Fibroblast of villous mesenchyme (primary cell): Measurements from ENCODE around the gene ZC3H11A. TPM values are rescaled to one million over a fixed set of nuclear protein-coding genes. Genes with fewer than 3 reads are reported as not detected.
"Not testable (repeated sequence)": the region's sequence is repeated elsewhere in the genome, so short reads cannot be mapped to it uniquely, and the experiment has no call there.

Experiments
- DNase-seq: peaks from one replicate; pipeline ENCODE4 v3.0.0-alpha.2; 2010; ENCODE audit warnings: low read depth
- H3K4me3 ChIP-seq: 2 replicates; pipeline ENCODE4 v1.5.1; 2011; ENCODE audit warnings: low read depth, mild to moderate bottlenecking, low read length
- CTCF ChIP-seq: IDR thresholded peaks from 2 replicates; pipeline ENCODE4 v1.5.1; 2012; ENCODE audit warnings: low read depth, mild to moderate bottlenecking, low read length; ENCODE audit not compliant: insufficient read depth
- total RNA-seq: library from RNA; depleted of rRNA; stranded (reverse); fragments of >200 nt; gene quantifications from 2 replicates; pipeline ENCODE4 v1.2.3, GENCODE V29; 2012

Gene ZC3H11A
- total RNA-seq, 1 donor, result 128 TPM

DNA sequence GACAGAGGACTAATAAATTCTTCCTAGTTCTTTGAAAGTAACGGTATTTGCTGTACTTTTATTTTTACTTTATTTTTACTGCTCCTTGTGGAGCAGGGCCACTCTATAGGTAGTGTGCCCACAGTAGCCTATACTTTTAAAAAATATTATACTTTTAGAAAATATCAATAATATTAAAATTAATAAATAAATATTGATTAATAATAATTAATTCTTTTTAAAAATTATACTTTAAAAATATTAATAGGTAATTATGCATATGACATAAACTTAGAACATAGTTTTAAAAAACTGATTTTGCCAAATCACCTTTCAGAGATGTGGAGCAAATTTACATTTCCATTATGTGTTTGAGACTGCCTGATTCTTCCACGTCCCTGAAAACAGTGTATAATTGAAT, 30.8 kb downstream of the ZC3H11A start:
- no peak overlapping the region for H3K4me3 ChIP-seq
- DNase-seq, result no peak
- no peak for TF ChIP-seq CTCF

GRCh38 chr1:203828002-203828401, 32.6 kb downstream of the ZC3H11A start:
- no peak for DNase-seq
- no peak for TF ChIP-seq CTCF
- H3K4me3 ChIP-seq, result no peak overlapping the region

DNA sequence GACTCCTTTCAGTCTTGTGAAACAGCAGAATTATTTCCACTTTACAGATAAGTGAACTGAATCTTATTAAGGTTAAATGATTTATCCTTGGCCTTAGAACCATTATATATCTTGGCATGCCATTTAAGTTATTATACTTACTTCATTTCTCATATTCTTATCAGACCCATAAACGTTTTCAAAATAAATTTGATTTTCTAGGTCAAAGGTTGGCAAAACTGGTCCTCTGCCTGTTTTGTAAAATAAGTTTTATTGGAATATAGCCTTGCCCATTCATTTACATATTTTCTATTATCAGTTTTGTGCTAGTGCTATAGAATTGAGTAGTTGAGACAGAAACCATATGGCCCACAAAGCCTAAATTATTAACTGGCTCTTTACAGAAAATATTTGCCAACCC, 33.1 kb downstream of the ZC3H11A start:
- no peak for DNase-seq
- no peak for TF ChIP-seq CTCF

DNA sequence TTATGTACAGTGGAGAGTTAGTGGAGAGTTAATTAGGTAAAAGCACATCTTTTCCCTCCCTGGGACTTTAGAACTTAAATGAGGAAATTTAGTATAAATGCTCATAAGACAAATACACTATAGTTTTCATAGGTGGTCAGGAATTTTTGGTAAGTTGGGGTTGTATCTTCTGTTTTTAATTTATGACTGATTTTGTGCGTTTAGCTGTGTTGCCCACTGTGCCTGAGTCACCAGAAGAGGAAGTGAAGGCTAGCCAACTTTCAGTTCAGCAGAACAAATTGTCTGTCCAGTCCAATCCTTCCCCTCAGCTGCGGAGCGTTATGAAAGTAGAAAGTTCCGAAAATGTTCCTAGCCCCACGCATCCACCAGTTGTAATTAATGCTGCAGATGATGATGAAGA, 33.8 kb downstream of the ZC3H11A start:
- not testable (repeated sequence) for H3K4me3 ChIP-seq, DNase-seq

More for the DNA sequence above, 33.1 kb downstream of the ZC3H11A start:
- H3K4me3 ChIP-seq, result no peak overlapping the region

GRCh38 chr1:203835476-203835875, 40.1 kb downstream of the ZC3H11A start:
- H3K4me3 ChIP-seq, result no peak overlapping the region
- no peak for DNase-seq
- TF ChIP-seq CTCF, result peak; percentile 10

- DNase-seq, result peak; percentile 77
These were observed 43.7 kb downstream of the ZC3H11A start for GRCh38 chr1:203839081-203839480.

DNA sequence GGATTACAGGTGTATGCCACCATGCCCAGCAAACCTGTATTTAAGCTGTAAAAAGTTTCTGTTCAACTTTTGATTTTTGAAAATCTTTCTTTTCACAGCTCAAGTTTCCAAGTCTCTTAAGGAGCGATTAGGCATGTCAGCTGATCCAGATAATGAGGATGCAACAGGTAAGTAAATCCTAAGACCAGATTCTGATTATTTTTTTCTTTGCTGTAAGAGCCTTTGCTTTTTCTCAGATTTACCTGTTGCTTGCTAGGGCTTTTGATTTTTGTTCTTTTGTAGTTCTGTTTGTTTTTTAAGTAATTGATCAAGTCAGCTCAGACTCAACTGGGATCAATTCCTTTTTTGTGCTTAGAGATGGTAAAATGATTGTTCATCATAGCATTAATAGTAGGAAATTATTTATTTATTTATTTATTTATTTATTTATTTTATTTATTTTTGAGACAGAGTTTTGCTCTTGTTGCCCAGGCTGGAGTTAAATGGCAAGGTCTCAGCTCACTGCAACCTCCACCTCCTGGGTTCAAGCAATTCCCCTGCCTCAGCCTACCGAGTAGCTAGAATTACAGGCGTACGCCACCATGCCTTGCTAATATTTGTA, 44.9 kb downstream of the ZC3H11A start:
- no peak for TF ChIP-seq CTCF
- H3K4me3 ChIP-seq, result no peak overlapping the region
- DNase-seq, result no peak

More at GRCh38 chr1:203839081-203839480, 43.7 kb downstream of the ZC3H11A start:
- H3K4me3 ChIP-seq, result no peak overlapping the region
- TF ChIP-seq CTCF, result no peak

- H3K4me3 ChIP-seq, result no peak overlapping the region
- TF ChIP-seq CTCF, result no peak
- DNase-seq, result no peak
These were observed 47.1 kb downstream of the ZC3H11A start for GRCh38 chr1:203842559-203842876.
